AG04450 (cell line): ENCODE data around the gene POU6F2. TPM values are rescaled to one million over a fixed set of nuclear protein-coding genes. Genes with fewer than 3 reads are reported as not detected.

Source experiments
- CTCF ChIA-PET: fragments of 300-600, 350-600 bp; formaldehyde crosslinking; extraction: SDS; loops from one replicate; lab custom pipeline; 2022; ENCODE audit warnings: antibody characterized with exemption, inconsistent platforms; lab: Charles Lee
- POLR2A ChIA-PET: fragments of 350-600 bp; formaldehyde crosslinking; extraction: SDS; loops from one replicate; lab custom pipeline; 2021; ENCODE audit warnings: antibody characterized with exemption, inconsistent platforms; lab: Yijun Ruan, JAX
- DNase-seq: peaks from one replicate; pipeline ENCODE4 v3.0.0-alpha.2; 2011; ENCODE audit warnings: low read depth, low spot score
- H3K27ac ChIP-seq: one replicate; pipeline ENCODE4 v1.5.1; 2012; ENCODE audit warnings: low read depth, low read length, control low read depth
- H3K27me3 ChIP-seq: one replicate; pipeline ENCODE4 v1.6.0; 2012; ENCODE audit warnings: low read length; ENCODE audit not compliant: control insufficient read depth, insufficient read depth
- H3K4me3 ChIP-seq: 2 replicates; pipeline ENCODE4 v1.5.1; 2011; ENCODE audit warnings: mild to moderate bottlenecking, low read depth, low read length, control low read depth
- H3K9me3 ChIP-seq: 2 replicates; pipeline ENCODE4 v1.5.1; 2012; ENCODE audit warnings: low read length; ENCODE audit not compliant: control insufficient read depth, insufficient read depth
- CTCF ChIP-seq: IDR thresholded peaks from 2 replicates; pipeline ENCODE4 v1.5.1; 2011; ENCODE audit warnings: low read depth, low read length, control low read depth, inconsistent platforms
- polyA plus RNA-seq: library from polyadenylated mRNA; depleted of rRNA; stranded (reverse); fragments of >200 nt; gene quantifications from 2 replicates; pipeline ENCODE4 v1.2.3, GENCODE V29; 2011

Gene POU6F2
- polyA plus RNA-seq, 1 experiment = not detected

- no peak for TF ChIP-seq CTCF
- Histone ChIP-seq H3K9me3 (no peaks in the 10 kb centered on the region), H3K4me3 (no peak overlapping the region), H3K27ac (no peak overlapping the region), H3K27me3 (no peaks in the 10 kb centered on the region)
- CTCF ChIA-PET = no interaction called here
- DNase-seq = no peak
- POLR2A ChIA-PET = no interaction called here
These were observed 429.4 kb downstream of the POU6F2 start for GRCh38 chr7:39407137-39407536.

- H3K9me3 ChIP-seq = no peaks in the 10 kb centered on the region
- no peak overlapping the region for H3K27ac ChIP-seq
- POLR2A ChIA-PET = no interaction called here
- TF ChIP-seq CTCF = no peak
- CTCF ChIA-PET = no interaction called here
- no peak for DNase-seq
- no peaks in the 10 kb centered on the region for H3K27me3 ChIP-seq
- H3K4me3 ChIP-seq = no peak overlapping the region
These were observed 430.0 kb downstream of the POU6F2 start for GRCh38 chr7:39407723-39408122.

- no peak overlapping the region for H3K4me3 ChIP-seq
- H3K9me3 ChIP-seq = no peaks in the 10 kb centered on the region
- ChIA-PET CTCF (no interaction called here), POLR2A (no interaction called here)
- no peaks in the 10 kb centered on the region for H3K27me3 ChIP-seq
- no peak overlapping the region for H3K27ac ChIP-seq
- no peak for DNase-seq
- TF ChIP-seq CTCF = no peak
These were observed 431.2 kb downstream of the POU6F2 start for GRCh38 chr7:39408906-39409305.

- Histone ChIP-seq H3K27ac (no peak overlapping the region), H3K9me3 (no peaks in the 10 kb centered on the region), H3K4me3 (no peak overlapping the region), H3K27me3 (no peaks in the 10 kb centered on the region)
- CTCF ChIA-PET = no interaction called here
- POLR2A ChIA-PET = no interaction called here
- DNase-seq = no peak
- TF ChIP-seq CTCF = no peak
These were observed 432.9 kb downstream of the POU6F2 start for GRCh38 chr7:39410582-39410981.

GRCh38 chr7:39413636-39414223 lies 436.0 kb downstream of the POU6F2 start:
- no peak for TF ChIP-seq CTCF
- ChIA-PET CTCF (interaction anchor here (0.8 kb wide), 1 partner anchor 482 kb away, joined by 3 read pairs; no protein-coding TSS in a partner anchor), POLR2A (no interaction called here)
- Histone ChIP-seq H3K9me3 (no peaks in the 10 kb centered on the region), H3K27ac (no peak overlapping the region), H3K4me3 (peak overlapping the region; percentile 63), H3K27me3 (no peaks in the 10 kb centered on the region)
- no peak for DNase-seq
